ES-I3 (cell line): Measurements from ENCODE around the gene IFIT2.
A peak's percentile ranks its signal among the peaks of the same experiment; 100 is the strongest.
"Not testable (repeated sequence)": the region's sequence is repeated elsewhere in the genome, so short reads cannot be mapped to it uniquely, and the experiment has no call there.

Experiments
- H3K36me3 ChIP-seq: 2 replicates; pipeline ENCODE4 v1.6.1; 2013; ENCODE audit warnings: mild to moderate bottlenecking, low read length, control low read depth, moderate library complexity; ENCODE audit not compliant: insufficient read depth
- H3K4me1 ChIP-seq: 2 replicates; pipeline ENCODE4 v1.6.1; 2013; ENCODE audit warnings: mild to moderate bottlenecking, control low read depth, low read length; ENCODE audit not compliant: insufficient read depth
- H3K9ac ChIP-seq: 2 replicates; pipeline ENCODE4 v1.6.1; 2013; ENCODE audit warnings: low read depth, mild to moderate bottlenecking, low read length, moderate library complexity
- H3K9me3 ChIP-seq: 2 replicates; pipeline ENCODE4 v1.6.1; 2013; ENCODE audit warnings: mild to moderate bottlenecking, low read length, moderate library complexity; ENCODE audit not compliant: control insufficient read depth, insufficient read depth

Gene IFIT2

GRCh38 chr10:89270153-89270483 is 31.7 kb upstream of the IFIT2 start:
- H3K9ac ChIP-seq, result no peak overlapping the region
- H3K9me3 ChIP-seq, result no peaks in the 10 kb centered on the region
- no peaks in the 10 kb centered on the region for H3K36me3 ChIP-seq
- no peaks in the 10 kb centered on the region for H3K4me1 ChIP-seq

- Histone ChIP-seq H3K9ac (no peak overlapping the region), H3K9me3 (no peaks in the 10 kb centered on the region), H3K36me3 (no peaks in the 10 kb centered on the region), H3K4me1 (no peaks in the 10 kb centered on the region)
Observed at GRCh38 chr10:89271532-89271931, 30.3 kb upstream of the IFIT2 start.

DNA sequence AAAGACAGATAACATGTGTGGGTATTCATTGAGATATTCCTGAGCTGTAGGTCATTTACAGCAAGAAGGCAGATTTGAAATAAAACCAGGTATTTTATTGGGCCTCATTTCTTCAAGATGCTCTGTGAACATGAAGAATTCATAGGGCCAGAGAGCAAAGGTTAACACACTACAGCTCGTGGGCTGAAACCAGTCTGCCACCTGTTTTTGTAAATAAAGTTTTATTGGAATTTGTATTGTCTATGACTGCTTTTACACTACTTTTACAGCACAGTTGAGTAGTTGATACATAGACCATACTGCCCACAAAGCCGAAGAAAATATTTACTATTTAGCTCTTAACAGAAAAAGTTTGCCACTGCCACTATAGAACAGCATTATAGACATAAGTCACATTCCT is 28.2 kb upstream of the IFIT2 start:
- no peak overlapping the region for H3K9ac ChIP-seq
- peaks cover 10% of the 10 kb centered on the region for H3K4me1 ChIP-seq
- H3K9me3 ChIP-seq, result no peaks in the 10 kb centered on the region

DNA sequence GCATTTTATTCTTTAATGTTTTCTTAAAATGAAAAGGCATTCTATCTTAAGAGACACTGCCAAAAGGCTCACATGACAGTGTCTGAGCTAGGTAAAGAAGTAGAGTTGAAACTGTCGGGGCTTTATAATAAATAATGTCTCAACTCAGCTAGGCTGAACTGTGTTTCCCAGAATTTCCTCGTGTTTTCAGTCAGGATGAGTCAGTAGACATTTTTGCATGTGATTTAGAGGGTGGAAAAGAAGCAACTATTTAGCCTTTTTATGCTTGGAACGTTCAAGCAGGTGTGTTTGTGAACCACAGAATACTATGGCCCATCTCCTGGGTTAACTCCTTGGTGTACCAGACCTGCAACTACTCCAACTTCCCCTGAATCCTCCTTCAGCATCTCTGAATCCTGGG is 26.9 kb upstream of the IFIT2 start:
- peaks cover 10% of the 10 kb centered on the region for H3K4me1 ChIP-seq
- no peak overlapping the region for H3K9ac ChIP-seq
- no peaks in the 10 kb centered on the region for H3K9me3 ChIP-seq
- H3K36me3 ChIP-seq, result no peaks in the 10 kb centered on the region

More for the DNA sequence above, 28.2 kb upstream of the IFIT2 start:
- no peaks in the 10 kb centered on the region for H3K36me3 ChIP-seq

DNA sequence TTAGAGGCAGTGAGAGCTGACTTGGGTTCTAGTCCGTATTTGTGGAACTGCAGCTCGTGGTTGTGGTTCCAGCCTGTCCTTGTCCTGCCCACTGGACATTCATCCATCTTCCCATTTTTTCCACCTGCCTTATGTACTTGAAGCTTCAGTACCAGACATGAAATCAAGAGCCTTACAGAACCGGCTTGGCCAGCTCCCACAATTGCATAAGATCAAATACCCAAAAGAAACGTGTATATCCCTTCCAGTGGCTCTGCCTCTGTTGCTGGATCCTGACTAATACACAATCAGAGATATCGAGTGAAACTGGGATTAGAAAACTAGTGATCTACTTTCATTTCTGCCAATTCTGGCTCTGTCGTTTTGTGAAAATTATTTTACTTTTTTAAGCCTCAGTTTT is 26.5 kb upstream of the IFIT2 start:
- Histone ChIP-seq H3K4me1 (peaks cover 10% of the 10 kb centered on the region), H3K9ac (no peak overlapping the region), H3K9me3 (no peaks in the 10 kb centered on the region), H3K36me3 (no peaks in the 10 kb centered on the region)

- H3K4me1 ChIP-seq, result peaks cover 10% of the 10 kb centered on the region
- H3K9ac ChIP-seq, result 0 out of 2 replicates have a peak overlapping the region, but pooled peaks have one; percentile 3
- no peaks in the 10 kb centered on the region for H3K36me3 ChIP-seq
- no peaks in the 10 kb centered on the region for H3K9me3 ChIP-seq
Observed at GRCh38 chr10:89278034-89278535, 23.8 kb upstream of the IFIT2 start.

GRCh38 chr10:89278900-89279392 is 22.9 kb upstream of the IFIT2 start:
- Histone ChIP-seq H3K9me3 (no peaks in the 10 kb centered on the region), H3K9ac (no peak overlapping the region), H3K4me1 (peaks cover 15% of the 10 kb centered on the region), H3K36me3 (no peaks in the 10 kb centered on the region)

DNA sequence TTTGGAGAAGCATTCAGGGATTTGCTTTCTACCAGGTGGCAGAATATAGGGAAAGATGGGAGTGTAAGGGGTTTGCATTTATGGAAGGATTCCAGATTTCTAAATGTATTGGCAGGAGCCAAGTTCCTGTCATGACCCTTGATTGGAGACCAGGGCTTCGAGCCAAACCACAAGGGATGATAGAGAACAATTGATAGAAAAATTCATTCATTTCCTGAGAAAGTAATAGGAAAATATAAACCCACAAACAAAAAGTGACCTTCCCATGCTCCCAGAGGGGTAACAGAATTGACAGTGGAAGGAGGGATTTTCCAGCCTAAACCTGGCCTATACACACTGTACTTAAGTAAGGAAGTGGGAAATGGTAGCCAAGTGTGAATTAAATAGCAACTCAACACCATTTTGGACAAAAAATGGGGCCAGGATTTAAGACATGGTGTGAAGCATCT is 22.4 kb upstream of the IFIT2 start:
- Histone ChIP-seq H3K9ac (no peak overlapping the region), H3K4me1 (peaks cover 19% of the 10 kb centered on the region), H3K36me3 (no peaks in the 10 kb centered on the region), H3K9me3 (no peaks in the 10 kb centered on the region)

- Histone ChIP-seq H3K36me3 (no peaks in the 10 kb centered on the region), H3K4me1 (peaks cover 19% of the 10 kb centered on the region), H3K9me3 (no peaks in the 10 kb centered on the region), H3K9ac (no peak overlapping the region)
Observed at GRCh38 chr10:89280508-89280907, 21.3 kb upstream of the IFIT2 start.

GRCh38 chr10:89281606-89282395 is 20.0 kb upstream of the IFIT2 start:
- H3K9ac ChIP-seq, result no peak overlapping the region
- H3K36me3 ChIP-seq, result no peaks in the 10 kb centered on the region
- peaks cover 19% of the 10 kb centered on the region for H3K4me1 ChIP-seq
- no peaks in the 10 kb centered on the region; the same call in 1 of the 2 replicates for H3K9me3 ChIP-seq

- Histone ChIP-seq H3K9me3 (no peaks in the 10 kb centered on the region; the same call in 1 of the 2 replicates), H3K4me1 (peaks cover 11% of the 10 kb centered on the region; the same call in 1 of the 2 replicates), H3K9ac (no peak overlapping the region), H3K36me3 (no peaks in the 10 kb centered on the region)
Observed at GRCh38 chr10:89283025-89283935, 18.6 kb upstream of the IFIT2 start.

GRCh38 chr10:89283936-89284475 is 17.8 kb upstream of the IFIT2 start:
- Histone ChIP-seq H3K36me3 (no peaks in the 10 kb centered on the region), H3K9me3 (no peaks in the 10 kb centered on the region; the same call in 1 of the 2 replicates), H3K9ac (no peak overlapping the region), H3K4me1 (peaks cover 9% of the 10 kb centered on the region; the same call in 1 of the 2 replicates)

GRCh38 chr10:89284711-89285110 is 17.1 kb upstream of the IFIT2 start:
- not testable (repeated sequence) for H3K9ac ChIP-seq, H3K4me1 ChIP-seq, H3K9me3 ChIP-seq, H3K36me3 ChIP-seq

DNA sequence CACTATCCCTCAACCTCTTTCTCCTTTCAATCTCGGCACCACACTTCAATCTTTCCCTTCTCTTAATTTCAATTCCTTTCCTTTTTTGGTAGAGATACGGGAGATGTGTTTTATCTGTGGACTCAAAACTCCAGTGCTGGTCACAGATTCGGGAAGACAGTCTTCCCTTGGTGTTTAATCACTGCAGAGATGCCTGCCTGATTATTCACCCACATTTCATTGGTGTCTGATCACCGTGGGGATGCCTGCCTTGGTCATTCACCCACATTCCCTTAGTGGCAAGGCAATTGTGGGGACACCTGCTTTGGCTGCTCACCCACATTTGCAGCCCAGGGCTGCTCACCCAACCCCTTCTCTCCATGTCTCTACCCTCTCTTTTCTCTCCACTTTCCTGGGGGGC is 16.5 kb upstream of the IFIT2 start:
- H3K9ac ChIP-seq, H3K36me3 ChIP-seq, H3K9me3 ChIP-seq, H3K4me1 ChIP-seq: not testable (repeated sequence)
